Measurements from ENCODE around the gene GYPA.
"Not testable (repeated sequence)": the region's sequence is repeated elsewhere in the genome, so short reads cannot be mapped to it uniquely, and the experiment has no call there.

Gene GYPA

DNA sequence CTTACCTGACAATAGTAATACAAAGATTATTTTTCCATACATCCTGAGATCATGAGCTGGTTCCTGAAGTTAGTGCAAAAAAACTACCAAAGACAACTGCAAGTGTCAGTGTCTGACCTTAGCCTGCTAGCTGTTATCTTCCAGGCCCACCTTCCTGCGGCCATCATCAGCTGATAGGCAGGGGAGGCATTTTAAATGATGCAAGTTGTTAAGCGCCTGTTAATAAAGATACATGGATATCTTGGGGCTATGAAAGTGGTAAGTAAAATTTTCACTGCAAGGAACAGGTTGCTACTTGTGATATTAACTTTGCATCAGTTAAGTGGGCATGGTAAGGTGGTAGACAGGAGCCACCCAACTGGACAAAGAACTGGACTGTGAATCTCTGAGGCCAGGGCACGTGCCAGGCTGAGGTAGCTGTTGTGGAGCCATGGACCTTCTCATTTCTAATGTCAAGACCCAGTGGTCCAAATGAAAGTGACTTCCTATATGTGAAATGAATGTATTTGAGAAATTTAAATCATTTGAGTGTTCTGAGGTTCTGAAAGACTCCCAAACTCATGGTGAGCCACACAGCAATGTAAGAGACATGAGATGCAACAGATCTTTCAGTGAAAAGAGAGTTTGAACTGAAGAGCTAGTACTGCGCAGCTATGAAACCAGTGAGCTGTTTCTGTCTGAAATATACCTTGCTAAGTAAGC lies at the start of gene GYPA:
GYPA (minus strand) TSS at position 125 of the 702 bp plus-strand sequence; CDS start at position 42, 83 bp downstream.
- DNase-seq = not testable (repeated sequence)

DNA sequence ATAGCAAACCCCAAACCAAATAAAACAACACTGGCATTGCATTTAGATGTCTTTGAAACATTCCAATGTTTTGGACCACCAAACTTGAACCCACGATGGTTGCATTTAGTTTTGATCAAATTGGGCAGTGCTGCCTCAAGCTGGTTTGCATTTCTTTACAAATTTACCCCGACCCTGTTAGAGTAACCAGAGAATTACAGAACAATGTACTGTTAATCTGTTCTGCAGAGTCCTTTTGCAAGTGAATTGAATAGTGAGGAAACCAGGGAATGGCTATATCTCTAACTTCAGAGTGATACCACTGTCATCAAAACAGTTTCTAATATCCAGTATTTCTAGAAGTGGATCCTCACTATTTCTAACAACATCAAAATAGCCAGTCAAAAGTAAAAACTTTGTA lies 49.5 kb upstream of the GYPA start:
- no peak for DNase-seq

- no peak for DNase-seq
Observed at GRCh38 chr4:144189121-144189520, 48.6 kb upstream of the GYPA start.

DNA sequence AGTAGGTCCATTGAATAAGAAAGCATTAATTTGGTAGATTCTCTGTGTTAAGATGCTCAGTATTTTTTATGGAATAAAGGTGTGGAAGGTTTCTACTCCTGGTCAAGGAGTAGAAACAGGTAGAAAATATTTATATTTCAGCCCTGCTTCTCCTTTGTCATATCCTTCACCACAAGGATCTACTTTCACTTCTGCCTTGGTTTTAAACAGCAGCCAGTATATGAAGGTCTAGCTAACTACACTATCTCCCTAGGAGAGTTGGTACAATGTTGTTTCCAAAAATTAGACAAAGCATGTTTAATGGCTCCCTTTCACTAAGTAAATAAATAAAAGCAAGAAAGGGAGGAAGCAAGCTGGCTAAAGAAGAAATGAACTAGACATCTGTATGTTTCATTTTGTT lies 44.6 kb upstream of the GYPA start:
- no peak for DNase-seq

DNA sequence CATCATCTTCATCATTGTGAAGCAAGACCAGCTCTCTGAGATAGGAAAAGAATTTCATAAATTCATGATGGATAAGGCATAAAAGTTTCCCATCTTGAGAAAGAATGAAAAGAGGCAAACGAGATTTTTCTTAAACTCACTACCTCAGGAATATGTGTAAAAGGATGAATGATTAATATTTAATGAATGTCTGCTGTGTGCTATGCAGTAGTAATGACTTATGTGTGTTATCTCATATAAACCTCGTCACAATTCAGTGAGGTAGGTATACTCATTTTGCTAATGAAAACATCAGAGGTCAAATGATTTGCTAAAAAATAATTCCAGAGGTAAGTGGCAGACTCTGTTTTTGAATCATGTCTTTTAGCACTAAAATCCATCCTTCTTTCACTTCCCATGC lies 42.6 kb upstream of the GYPA start:
- DNase-seq = no peak

DNA sequence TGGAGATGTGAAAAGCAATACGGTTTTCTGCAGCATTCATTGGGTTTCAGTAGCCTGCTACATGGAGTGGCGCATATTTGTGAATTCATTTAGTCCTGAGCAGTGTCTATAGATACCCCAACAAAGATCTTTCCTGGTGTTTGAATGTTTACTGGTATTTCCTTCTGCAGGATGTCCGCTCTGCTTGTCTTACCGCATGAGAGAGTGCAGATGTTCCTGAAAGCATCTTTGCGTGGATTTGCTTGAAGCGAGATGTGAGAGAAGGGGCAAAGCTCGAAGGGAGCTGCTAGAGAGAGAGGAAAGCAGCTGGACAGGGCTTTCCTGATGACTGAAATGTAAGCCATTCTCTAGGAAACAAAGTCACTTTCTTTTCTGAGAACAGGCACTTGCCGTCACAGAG lies 40.9 kb upstream of the GYPA start:
- no peak for DNase-seq

DNA sequence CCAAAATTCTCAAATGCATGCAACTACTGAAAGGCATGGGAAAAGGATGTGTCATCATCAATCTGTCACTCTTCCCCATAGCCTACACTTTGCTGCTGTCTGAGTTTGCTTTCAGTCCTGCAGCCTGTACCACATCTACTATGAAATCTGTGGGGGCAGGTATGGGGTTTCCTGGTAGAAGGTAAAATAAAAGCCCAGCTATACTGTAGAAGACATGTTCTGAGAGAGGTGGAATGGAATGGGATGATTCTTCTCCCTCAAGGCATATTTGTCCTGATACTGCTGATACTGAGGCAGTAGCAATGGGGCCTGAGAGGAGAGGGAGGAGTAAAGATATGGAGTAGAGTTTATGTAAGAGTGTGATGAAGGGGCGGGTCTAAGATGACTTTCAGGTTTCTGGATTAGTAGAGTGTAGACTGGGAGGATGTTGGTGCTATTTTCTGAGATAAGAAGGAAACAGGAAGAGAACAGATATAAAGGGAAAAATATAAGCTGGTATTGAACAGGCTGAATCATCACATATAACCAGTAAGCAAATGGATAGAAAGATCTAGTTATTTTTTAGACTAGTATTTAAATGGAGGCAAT lies 38.7 kb upstream of the GYPA start:
- DNase-seq = no peak

DNA sequence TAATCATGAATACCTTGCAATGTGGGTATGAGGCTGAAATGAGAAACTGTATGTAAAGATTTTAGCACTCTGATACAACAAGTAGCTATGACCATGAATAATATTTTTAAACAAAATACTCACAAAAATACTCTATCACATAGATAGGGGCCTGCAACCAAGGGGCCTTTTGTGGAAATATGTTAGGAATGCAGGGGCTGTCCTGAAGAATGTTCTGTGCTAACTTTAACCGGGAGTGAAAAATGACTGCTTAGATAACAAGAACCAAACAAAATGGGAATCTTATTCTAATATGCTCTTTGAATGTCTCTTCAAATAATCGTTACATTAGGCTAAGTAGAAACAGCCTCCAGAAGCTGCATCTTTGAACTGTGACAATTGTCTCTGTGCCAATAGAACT lies 37.9 kb upstream of the GYPA start:
- DNase-seq = no peak

DNA sequence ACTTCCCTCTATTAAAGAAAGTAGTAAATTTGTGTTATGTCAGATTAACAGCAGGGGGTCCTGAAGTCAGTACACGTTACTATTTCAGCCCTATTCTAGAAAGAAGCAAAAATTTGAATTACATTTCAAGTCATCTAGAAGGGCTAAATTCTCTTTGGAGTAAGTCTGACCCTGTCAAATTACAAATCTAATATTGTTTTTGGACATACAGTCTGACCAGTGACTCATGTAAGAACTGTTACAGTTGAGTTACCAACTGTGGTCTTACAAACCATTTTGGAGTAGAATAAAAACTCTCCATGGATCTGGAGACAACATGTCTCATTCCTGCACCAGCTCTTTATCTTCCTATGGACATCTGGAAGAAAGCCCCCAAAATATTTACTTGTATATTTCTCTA lies 36.0 kb upstream of the GYPA start:
- no peak for DNase-seq

DNA sequence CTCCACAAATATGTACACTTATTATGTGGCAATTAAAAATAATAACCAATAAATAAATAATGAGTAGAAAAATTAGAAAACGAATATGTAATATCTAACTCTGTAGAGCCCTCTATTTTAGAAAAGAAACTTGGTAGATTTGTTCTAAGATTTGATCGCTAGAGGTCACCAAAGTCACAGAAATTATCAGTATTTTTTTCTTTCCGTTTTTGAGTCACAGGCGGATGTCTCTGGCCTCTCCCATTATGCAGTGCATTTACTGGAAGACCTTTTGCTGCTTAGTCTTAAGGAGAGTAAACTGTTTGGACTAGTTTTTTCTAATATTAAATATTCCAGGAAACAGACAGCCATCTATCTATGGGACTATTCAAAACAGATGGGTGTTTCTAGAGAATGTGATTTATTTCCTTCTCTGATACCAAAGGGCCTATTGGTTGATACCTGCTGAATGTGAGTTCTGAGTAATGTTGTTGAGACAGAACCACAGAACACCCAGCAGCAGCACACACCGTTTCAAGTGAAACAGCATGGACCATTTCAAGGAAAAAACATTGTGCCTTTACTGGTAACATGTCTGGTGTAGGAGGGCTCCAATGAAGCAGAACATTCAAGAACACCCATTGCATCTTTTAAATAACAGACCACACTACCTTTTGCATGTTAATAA lies 34.0 kb upstream of the GYPA start:
- DNase-seq = no peak

DNA sequence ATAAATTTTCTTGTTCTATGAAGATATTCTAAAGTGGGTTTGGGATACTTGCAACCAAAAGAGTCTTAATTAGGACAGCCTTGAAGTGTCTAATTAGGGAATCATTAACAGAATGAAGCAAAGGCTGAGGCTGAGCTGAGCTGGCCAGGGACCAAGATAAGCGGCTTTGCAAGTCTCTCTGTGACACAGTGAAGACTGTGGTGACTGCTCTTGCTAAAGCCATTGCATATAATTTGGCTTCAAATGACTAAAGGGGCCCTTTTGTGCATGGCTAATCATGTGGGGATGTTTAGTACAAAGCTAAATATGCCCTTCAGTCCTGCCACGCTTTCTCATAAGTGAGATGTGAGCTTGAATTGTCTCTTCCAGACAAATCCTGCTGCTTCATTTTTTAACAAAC lies 31.2 kb upstream of the GYPA start:
- DNase-seq = no peak

GRCh38 chr4:144169211-144169610 lies 28.7 kb upstream of the GYPA start:
- DNase-seq = no peak

- DNase-seq = no peak
Observed at GRCh38 chr4:144154044-144154443, 13.5 kb upstream of the GYPA start.

DNA sequence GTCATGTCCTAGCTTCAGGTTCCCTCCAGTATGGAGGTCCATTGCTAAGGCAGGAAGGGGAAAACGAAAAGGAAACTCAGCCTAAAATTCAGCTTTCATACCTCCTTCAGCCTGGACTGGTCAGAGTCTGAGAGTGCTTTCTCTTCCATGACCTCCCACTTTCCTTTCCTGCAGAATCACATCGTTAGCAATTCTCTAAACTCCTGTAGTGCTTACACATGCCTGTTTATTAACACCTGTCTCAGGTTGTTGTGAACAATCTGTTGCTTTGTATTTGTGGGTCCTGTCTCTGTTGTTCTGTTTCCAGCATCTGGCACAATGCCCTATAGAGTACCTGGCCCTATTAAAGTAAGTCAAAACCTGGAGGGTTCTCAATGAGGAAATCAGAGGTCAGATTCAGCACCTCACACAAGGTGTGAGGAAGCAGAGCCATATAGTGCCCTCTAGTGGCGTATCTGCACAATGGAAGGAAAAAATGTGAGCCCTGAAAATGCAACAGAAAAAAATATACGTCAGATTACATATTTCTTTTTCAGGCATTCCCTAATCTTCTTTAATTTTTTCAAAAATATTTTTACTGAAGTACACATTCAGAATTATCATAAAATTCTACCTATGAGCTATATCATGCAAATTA lies 2.3 kb upstream of the GYPA start:
- DNase-seq = not testable (repeated sequence)

- DNase-seq = no peak
Observed at GRCh38 chr4:144141493-144141892, 975 bp upstream of the GYPA start.

DNA sequence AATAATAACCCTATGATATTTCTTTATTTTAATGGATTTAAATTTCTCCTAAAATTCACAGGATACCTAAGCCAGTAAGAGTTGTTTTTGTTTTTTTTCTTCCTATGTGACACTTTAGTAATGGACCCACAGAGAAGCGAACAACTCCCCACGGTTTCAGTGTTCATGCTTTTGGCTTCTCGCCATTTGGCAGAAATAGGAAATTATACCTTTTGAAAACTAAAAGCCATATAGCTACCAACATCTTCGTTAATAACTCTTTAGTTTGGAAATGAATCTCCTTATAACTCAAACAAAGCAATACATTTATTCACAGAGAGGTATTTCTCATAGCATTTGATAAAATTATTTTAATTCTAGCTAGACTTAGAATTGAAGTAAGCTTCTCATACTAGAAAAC lies 527 bp downstream of the GYPA start:
- DNase-seq = not testable (repeated sequence)

DNA sequence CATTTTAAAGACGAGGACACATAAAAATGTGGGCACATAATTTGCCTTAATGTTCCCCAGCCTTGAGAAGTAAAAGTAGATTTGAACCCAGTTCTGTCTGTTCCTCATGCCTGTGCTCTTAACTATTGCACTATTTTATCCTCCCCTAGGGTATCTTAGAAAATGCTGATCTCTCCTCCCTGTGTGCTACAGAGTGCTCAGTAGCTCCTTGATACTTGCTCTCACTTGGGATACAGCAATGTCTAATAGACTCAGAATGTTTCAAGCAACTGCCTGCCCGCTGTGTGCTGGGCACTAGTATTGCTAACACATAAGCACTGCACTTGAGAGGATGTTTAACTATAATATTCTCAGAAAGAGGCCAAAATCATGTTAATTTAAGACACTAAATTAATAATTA lies 971 bp downstream of the GYPA start:
- DNase-seq = not testable (repeated sequence)

DNA sequence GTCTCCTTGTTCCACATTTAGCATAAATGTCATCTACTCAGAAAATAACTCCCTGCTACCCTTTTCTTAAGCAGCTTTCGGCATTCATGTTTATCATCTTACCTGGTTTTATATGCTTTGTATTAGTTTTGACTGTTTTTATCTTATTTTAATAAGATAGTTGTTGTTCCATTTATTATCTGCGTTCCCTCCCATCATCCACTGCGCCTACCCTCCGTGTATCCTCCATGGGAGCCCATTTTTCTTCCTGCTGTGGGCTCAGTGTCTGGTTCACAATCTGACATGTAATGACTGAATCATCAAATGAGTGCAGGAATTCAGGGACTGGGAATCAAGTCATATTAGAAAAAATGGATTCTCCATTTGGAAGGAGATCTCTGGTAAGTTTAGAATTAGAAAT lies 2.3 kb downstream of the GYPA start:
- not testable (repeated sequence) for DNase-seq

GRCh38 chr4:144137137-144137931 lies 3.2 kb downstream of the GYPA start:
- DNase-seq = not testable (repeated sequence)

DNA sequence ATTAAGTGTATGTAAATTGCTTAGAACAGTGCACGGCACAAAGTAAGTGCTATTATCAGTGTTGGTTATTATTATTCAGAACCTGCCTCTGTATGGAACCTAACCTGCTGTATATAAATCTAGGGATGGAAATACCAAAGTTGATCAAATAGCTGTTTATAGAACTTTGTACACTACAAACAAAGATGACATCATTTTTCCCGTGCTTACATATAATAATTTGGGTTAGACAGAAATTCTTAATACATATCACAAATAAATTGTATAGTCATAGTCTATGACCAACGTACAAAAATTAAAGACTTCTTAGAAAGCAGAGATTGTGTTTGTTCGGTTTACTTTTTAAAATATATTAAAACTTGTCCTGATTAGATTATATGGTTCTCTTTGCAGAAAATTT lies 4.3 kb downstream of the GYPA start:
- not testable (repeated sequence) for DNase-seq

DNA sequence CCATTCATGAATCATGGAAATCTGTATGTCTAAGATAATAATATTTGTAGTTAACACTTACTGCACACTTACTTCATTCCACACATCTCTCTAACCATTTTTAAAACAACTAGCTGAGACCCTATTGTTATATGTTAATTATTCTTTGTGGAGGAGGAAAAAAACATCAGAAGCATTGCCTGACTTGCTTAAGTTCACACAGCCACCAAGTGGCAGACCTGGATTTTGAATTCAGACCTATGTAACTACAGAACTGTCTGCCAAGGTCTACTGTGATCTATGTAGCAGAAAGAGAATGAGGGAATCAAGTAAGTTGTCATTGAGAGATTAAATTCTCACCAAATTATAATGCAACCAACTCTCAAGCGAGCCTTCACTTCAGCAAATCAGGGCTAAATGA lies 10.4 kb downstream of the GYPA start:
- DNase-seq = not testable (repeated sequence)

- DNase-seq = not testable (repeated sequence)
Observed at GRCh38 chr4:144129336-144129875, 11.1 kb downstream of the GYPA start.

Data from CD4-positive, alpha-beta T cell treated with Interferon gamma for 1 hour (primary cell).